NCI-H446 treated with DMSO at 0.1 percent for 48 hours (cell line): ENCODE data around the gene TLR9.

ENCODE experiments used
- DNase-seq: peaks from one replicate; lab custom pipeline; 2025; lab: John Stamatoyannopoulos, UW

Gene TLR9

GRCh38 chr3:52246728-52247408, 21.4 kb upstream of the TLR9 start:
- no peak for DNase-seq

- DNase-seq: no peak
Observed at GRCh38 chr3:52246264-52246620, 20.8 kb upstream of the TLR9 start.

GRCh38 chr3:52245322-52246263, 20.1 kb upstream of the TLR9 start, which contains the start of gene PPM1M:
Gene PPM1M, plus strand, starts transcription at chr3:52245759. Its CDS starts 66 bp downstream, at chr3:52245825.
- DNase-seq: no peak

GRCh38 chr3:52243791-52244628, 18.6 kb upstream of the TLR9 start:
- DNase-seq: no peak

- DNase-seq: no peak
Observed at GRCh38 chr3:52242039-52242438, 16.6 kb upstream of the TLR9 start.

- DNase-seq: no peak
Observed at GRCh38 chr3:52240886-52241370, 15.5 kb upstream of the TLR9 start.

- DNase-seq: peak; percentile 69
Observed at GRCh38 chr3:52240059-52240885, 14.8 kb upstream of the TLR9 start.

- peak; percentile 24 for DNase-seq
Observed at GRCh38 chr3:52238761-52239701, 13.6 kb upstream of the TLR9 start, which contains the start of gene TWF2. Gene TWF2, minus strand, starts transcription at chr3:52239158. Its CDS starts 142 bp downstream, at chr3:52239016.

- DNase-seq: no peak
Observed at GRCh38 chr3:52238193-52238760, 12.8 kb upstream of the TLR9 start.

GRCh38 chr3:52237657-52238172, 12.3 kb upstream of the TLR9 start:
- DNase-seq: peak; percentile 53

- no peak for DNase-seq
Observed at GRCh38 chr3:52237006-52237656, 11.7 kb upstream of the TLR9 start.

- no peak for DNase-seq
Observed at GRCh38 chr3:52236424-52236886, 11.0 kb upstream of the TLR9 start.

- DNase-seq: no peak
Observed at GRCh38 chr3:52234516-52235447, 9.3 kb upstream of the TLR9 start.

- peak; percentile 14 for DNase-seq
Observed at GRCh38 chr3:52233968-52234367, 8.5 kb upstream of the TLR9 start.

- no peak for DNase-seq
Observed at GRCh38 chr3:52233108-52233591, 7.7 kb upstream of the TLR9 start.

GRCh38 chr3:52232279-52233107, 7.0 kb upstream of the TLR9 start:
- DNase-seq: no peak
